Upper lobe of left lung (tissue), 6 donors: ENCODE results near the gene TRIM43. TPM values are rescaled to one million over a fixed set of nuclear protein-coding genes. Genes with fewer than 3 reads are reported as not detected.
"Not testable (repeated sequence)": the region's sequence is repeated elsewhere in the genome, so short reads cannot be mapped to it uniquely, and the experiment has no call there.

Experiments used
- ATAC-seq, 2 donors: fragments of 200-7000 bp; cut with Tn5 transposase; one replicate each; pipeline ENCODE4 v1.9.1; 2022; ENCODE audit warnings: mild to moderate bottlenecking in 2 of 2, moderate library complexity in 2 of 2; ENCODE audit not compliant: low FRiP score in 2 of 2
- DNase-seq, 2 donors: peaks; one replicate each; pipeline ENCODE4 v3.0.0-alpha.2; 2019 to 2020
- H3K27ac ChIP-seq, 4 donors: fragments of 200-600 bp; sonication (generic); one replicate each; pipeline ENCODE4 v1.5.1; 2016 to 2019
- H3K27me3 ChIP-seq, 4 donors: fragments of 200-600 bp; sonication (generic); one replicate each; pipeline ENCODE4 v1.5.1; 2017 to 2019
- H3K36me3 ChIP-seq, 4 donors: fragments of 200-600 bp; sonication (generic); one replicate each; pipeline ENCODE4 v1.5.1; 2016 to 2019
- H3K4me1 ChIP-seq, 4 donors: fragments of 200-600 bp; sonication (generic); one replicate each; pipeline ENCODE4 v1.5.1; 2018 to 2019
- H3K4me3 ChIP-seq, 4 donors: fragments of 200-600 bp; sonication (generic); one replicate each; pipeline ENCODE4 v1.5.1; 2017 to 2019; ENCODE audit warnings: mild to moderate bottlenecking in 2 of 4, moderate library complexity in 1 of 4
- H3K9me3 ChIP-seq, 4 donors: fragments of 200-600 bp; sonication (generic); one replicate each; pipeline ENCODE4 v1.5.1; 2018 to 2019
- CTCF ChIP-seq, 6 experiments: fragments of 450-650 bp in 4 of 6; fragments of 200-600 bp in 2 of 6; sonication (generic) in 2 of 6; IDR thresholded peaks; one replicate each; pipeline ENCODE4 v1.5.1; 2016 to 2019; ENCODE audit warnings: antibody characterized with exemption in 6 of 6
- EP300 ChIP-seq, 4 donors: sonication (generic); formaldehyde crosslinking; IDR thresholded peaks; one replicate each; pipeline ENCODE4 v1.5.1; 2017; ENCODE audit warnings: antibody characterized with exemption in 4 of 4, control low read depth in 2 of 4
- POLR2A ChIP-seq, 4 donors: fragments of 450-650 bp; IDR thresholded peaks; one replicate each; pipeline ENCODE4 v1.5.1; 2016 to 2017; ENCODE audit warnings: antibody characterized with exemption in 4 of 4, mild to moderate bottlenecking in 2 of 4
- POLR2AphosphoS5 ChIP-seq, 2 donors: sonication (generic); formaldehyde crosslinking; IDR thresholded peaks; one replicate each; pipeline ENCODE4 v1.5.1; 2017; ENCODE audit warnings: antibody characterized with exemption in 2 of 2
- WGBS, 2 donors: methylation state at CpG; one replicate each; pipeline ENCODE4 v1.1.5; 2017 to 2018; 5-methylcytosine and 5-hydroxymethylcytosine counted together
- total RNA-seq, 6 donors: library from RNA; depleted of rRNA in 4 of 6; stranded (reverse); fragments of >200 nt in 4 of 6; gene quantifications; one replicate each; pipeline versions ENCODE4 v1.1.0 to v1.2.1, GENCODE V29; 2016 to 2021
- donor health status: DM: no; HTN: no; CAD: no; lungs with moderate emphysema.
- donor health status: DM: no; HTN: yes; CAD: no; lungs with severe emphysema.

Gene TRIM43
- not detected for total RNA-seq

- not testable (repeated sequence) for H3K9me3 ChIP-seq, H3K4me1 ChIP-seq, DNase-seq, H3K36me3 ChIP-seq, H3K4me3 ChIP-seq, H3K27me3 ChIP-seq, H3K27ac ChIP-seq, ATAC-seq
- WGBS, 2 donors = 86 to 100% methylated on average over 1 to 2 of the region's 4 CpGs
Measured at GRCh38 chr2:95591701-95592100, at the start of gene TRIM43. Gene TRIM43 (plus strand): TSS chr2:95592001. CDS start chr2:95594024, 2,023 bp downstream.

GRCh38 chr2:95551055-95551568 lies 40.7 kb upstream of the TRIM43 start:
- WGBS, 2 donors = 62 to 69% methylated on average over 17 of the region's 17 CpGs
- TF ChIP-seq POLR2A (IDR thresholded peaks at IDR 0.05) = no peak
- TF ChIP-seq EP300 (IDR thresholded peaks at IDR 0.05) = no peak
- TF ChIP-seq CTCF (IDR thresholded peaks at IDR 0.05) = no peak
- no peak for TF ChIP-seq POLR2AphosphoS5 (IDR thresholded peaks at IDR 0.05)
- H3K27ac ChIP-seq = no peak overlapping the region
- no peaks in the 10 kb centered on the region for H3K9me3 ChIP-seq
- no peak overlapping the region for H3K4me3 ChIP-seq
- H3K36me3 ChIP-seq = no peaks in the 10 kb centered on the region
- H3K27me3 ChIP-seq = no peaks in the 10 kb centered on the region
- H3K4me1 ChIP-seq = no peaks in the 10 kb centered on the region
- DNase-seq (no peak), ATAC-seq (no peak)

- DNase-seq = no peak
Measured at GRCh38 chr2:95552911-95553310, 38.9 kb upstream of the TRIM43 start.

GRCh38 chr2:95569170-95569569 lies 22.6 kb upstream of the TRIM43 start:
- no peaks in the 10 kb centered on the region for H3K4me1 ChIP-seq
- no peaks in the 10 kb centered on the region for H3K9me3 ChIP-seq
- no peak for DNase-seq
- H3K4me3 ChIP-seq = no peak overlapping the region
- TF ChIP-seq CTCF (IDR thresholded peaks at IDR 0.05) (no peak), EP300 (IDR thresholded peaks at IDR 0.05) (no peak)
- H3K27ac ChIP-seq = no peak overlapping the region
- H3K27me3 ChIP-seq = no peaks in the 10 kb centered on the region
- no peaks in the 10 kb centered on the region for H3K36me3 ChIP-seq
- 61 to 63% methylated on average over 2 of the region's 2 CpGs for WGBS, 2 donors
- ATAC-seq = no peak

More at GRCh38 chr2:95552911-95553310, 38.9 kb upstream of the TRIM43 start:
- Histone ChIP-seq H3K27ac (no peak overlapping the region), H3K4me3 (no peak overlapping the region), H3K9me3 (no peaks in the 10 kb centered on the region), H3K4me1 (no peaks in the 10 kb centered on the region), H3K36me3 (no peaks in the 10 kb centered on the region), H3K27me3 (no peaks in the 10 kb centered on the region)
- 37 to 39% methylated on average over 2 of the region's 2 CpGs for WGBS, 2 donors
- no peak for ATAC-seq
- no peak for TF ChIP-seq POLR2AphosphoS5 (IDR thresholded peaks at IDR 0.05)
- TF ChIP-seq CTCF (IDR thresholded peaks at IDR 0.05) = no peak
- no peak for TF ChIP-seq POLR2A (IDR thresholded peaks at IDR 0.05)
- no peak for TF ChIP-seq EP300 (IDR thresholded peaks at IDR 0.05)

- no peak for ATAC-seq
Measured at GRCh38 chr2:95573866-95574265, 17.9 kb upstream of the TRIM43 start.

GRCh38 chr2:95574506-95574905 lies 17.3 kb upstream of the TRIM43 start:
- Histone ChIP-seq H3K4me1 (no peaks in the 10 kb centered on the region), H3K4me3 (no peak overlapping the region), H3K27ac (no peak overlapping the region), H3K36me3 (no peaks in the 10 kb centered on the region), H3K27me3 (no peaks in the 10 kb centered on the region), H3K9me3 (no peaks in the 10 kb centered on the region)
- no peak for ATAC-seq
- DNase-seq = no peak
- TF ChIP-seq POLR2AphosphoS5 (IDR thresholded peaks at IDR 0.05) (no peak), CTCF (IDR thresholded peaks at IDR 0.05) (no peak), EP300 (IDR thresholded peaks at IDR 0.05) (no peak), POLR2A (IDR thresholded peaks at IDR 0.05) (no peak)
- WGBS, 2 donors = 81 to 87% methylated on average over 4 of the region's 4 CpGs

More at GRCh38 chr2:95573866-95574265, 17.9 kb upstream of the TRIM43 start:
- Histone ChIP-seq H3K4me3 (no peak overlapping the region), H3K27ac (no peak overlapping the region), H3K27me3 (no peaks in the 10 kb centered on the region), H3K9me3 (no peaks in the 10 kb centered on the region), H3K4me1 (no peaks in the 10 kb centered on the region), H3K36me3 (no peaks in the 10 kb centered on the region)
- 69 to 91% methylated on average over 2 of the region's 2 CpGs for WGBS, 2 donors
- TF ChIP-seq POLR2AphosphoS5 (IDR thresholded peaks at IDR 0.05) = no peak
- DNase-seq = no peak
